Neural cell (in vitro differentiated cells): Measurements from ENCODE around the gene NFAT5. TPM values are rescaled to one million over a fixed set of nuclear protein-coding genes. Genes with fewer than 3 reads are reported as not detected.

Source experiments
- H2AFZ ChIP-seq: fragments of 200-600, 300-800 bp; sonication (generic), shearing (Covaris generic); 2 replicates; pipeline ENCODE4 v1.6.0; 2014; ENCODE audit warnings: low read depth, mild to moderate bottlenecking, antibody characterized with exemption, low read length, moderate library complexity
- H3F3A ChIP-seq: fragments of 200-600 bp; shearing (Covaris generic); 2 replicates; pipeline ENCODE4 v1.6.1; 2016; ENCODE audit warnings: mild to moderate bottlenecking, moderate library complexity, mixed read lengths, antibody characterized with exemption, low read length; ENCODE audit not compliant: insufficient read depth, poor library complexity, severe bottlenecking
- H3K27ac ChIP-seq: fragments of 200-600, 300-800 bp; sonication (generic), shearing (Covaris generic); 2 replicates; pipeline ENCODE4 v1.5.1; 2014; ENCODE audit warnings: mild to moderate bottlenecking, low read length, moderate library complexity
- H3K27me3 ChIP-seq: fragments of 300-800, 200-600 bp; sonication (generic), shearing (Covaris generic); 2 replicates; pipeline ENCODE4 v1.6.0; 2014; ENCODE audit warnings: mild to moderate bottlenecking, low read depth, low read length, moderate library complexity; ENCODE audit not compliant: insufficient read depth
- H3K36me3 ChIP-seq: fragments of 300-800, 200-600 bp; sonication (generic), shearing (Covaris generic); 2 replicates; pipeline ENCODE4 v1.5.1; 2014; ENCODE audit warnings: mild to moderate bottlenecking, antibody characterized with exemption, low read length, moderate library complexity; ENCODE audit not compliant: insufficient read depth
- H3K4me2 ChIP-seq: fragments of 300-800, 200-600 bp; sonication (generic), shearing (Covaris generic); 2 replicates; pipeline ENCODE4 v1.6.0; 2014; ENCODE audit warnings: mild to moderate bottlenecking, low read length
- H3K4me3 ChIP-seq: fragments of 300-800, 200-600 bp; sonication (generic), shearing (Covaris generic); 2 replicates; pipeline ENCODE4 v1.5.1; 2014; ENCODE audit warnings: mild to moderate bottlenecking, low read length, moderate library complexity
- H3K79me2 ChIP-seq: fragments of 200-600 bp; shearing (Covaris generic); replicated peaks from 2 replicates; pipeline ENCODE4 v1.6.0; 2014; ENCODE audit warnings: mild to moderate bottlenecking, low read length, moderate library complexity; ENCODE audit not compliant: insufficient read depth
- H3K9ac ChIP-seq: fragments of 300-800, 200-600 bp; sonication (generic), shearing (Covaris generic); 2 replicates; pipeline ENCODE4 v1.6.1; 2016; ENCODE audit warnings: mild to moderate bottlenecking, low read length, mixed read lengths
- H3K9me2 ChIP-seq: fragments of 200-600 bp; shearing (Covaris generic); 2 replicates; pipeline ENCODE4 v1.6.1; 2016; ENCODE audit warnings: mild to moderate bottlenecking, low read length, mixed read lengths; ENCODE audit not compliant: insufficient read depth
- H3K9me3 ChIP-seq: fragments of 200-600, 300-800 bp; sonication (generic), shearing (Covaris generic); 2 replicates; pipeline ENCODE4 v1.6.1; 2016; ENCODE audit warnings: mild to moderate bottlenecking, mixed run types, low read length, moderate library complexity, mixed read lengths
- H4K20me1 ChIP-seq: fragments of 200-600 bp; shearing (Covaris generic); 2 replicates; pipeline ENCODE4 v1.6.1; 2016; ENCODE audit warnings: mild to moderate bottlenecking, mixed run types; ENCODE audit not compliant: insufficient read depth
- EP300 ChIP-seq: fragments of 450-650 bp; conservative IDR thresholded peaks from 2 replicates; pipeline ENCODE4 v1.6.1; 2014; ENCODE audit warnings: antibody characterized with exemption, mild to moderate bottlenecking, moderate library complexity; ENCODE audit not compliant: poor library complexity, severe bottlenecking
- EZH2 ChIP-seq: fragments of 200-600, 300-800 bp; shearing (Covaris generic), sonication (generic); IDR thresholded peaks from 2 replicates; pipeline ENCODE4 v1.6.1; 2014; ENCODE audit warnings: antibody characterized with exemption, low read length, borderline replicate concordance, mild to moderate bottlenecking; ENCODE audit not compliant: insufficient read depth, poor library complexity, severe bottlenecking
- MXI1 ChIP-seq: fragments of 450-650 bp; conservative IDR thresholded peaks from 2 replicates; pipeline ENCODE4 v1.6.1; 2014; ENCODE audit warnings: antibody characterized with exemption, mild to moderate bottlenecking; ENCODE audit not compliant: poor library complexity, severe bottlenecking
- POLR2AphosphoS5 ChIP-seq: IDR thresholded peaks from 2 replicates; pipeline ENCODE4 v1.6.1; 2012
- RAD21 ChIP-seq: fragments of 450-650 bp; conservative IDR thresholded peaks from 2 replicates; pipeline ENCODE4 v1.6.1; 2014; ENCODE audit warnings: antibody characterized with exemption, mild to moderate bottlenecking, moderate library complexity
- REST ChIP-seq: IDR thresholded peaks from 2 replicates; pipeline ENCODE4 v1.6.1; 2012; ENCODE audit warnings: borderline replicate concordance
- SMC3 ChIP-seq: fragments of 450-650 bp; conservative IDR thresholded peaks from 2 replicates; pipeline ENCODE4 v1.6.1; 2014; ENCODE audit warnings: antibody characterized with exemption, mild to moderate bottlenecking, moderate library complexity; ENCODE audit not compliant: poor library complexity
- TAF1 ChIP-seq: IDR thresholded peaks from 2 replicates; pipeline ENCODE4 v1.6.1; 2012; ENCODE audit warnings: low read depth
- polyA plus RNA-seq: library from polyadenylated mRNA; depleted of rRNA; stranded (reverse); fragments of >200 nt; gene quantifications from 2 replicates; pipeline ENCODE4 v1.2.3, GENCODE V29; 2014
- TF ChIP-seq, protein P1 (sequence below): fragments of 450-650 bp; IDR thresholded peaks from 2 replicates; pipeline ENCODE4 v1.5.1; 2014; ENCODE audit warnings: antibody characterized with exemption, mild to moderate bottlenecking, moderate library complexity; ENCODE audit not compliant: poor library complexity, severe bottlenecking

Gene NFAT5
- polyA plus RNA-seq, 1 donor from 2014 or later: 9.2 TPM

GRCh38 chr16:69520800-69521602, 44.8 kb upstream of the NFAT5 start:
- Histone ChIP-seq H3K4me2 (no peak overlapping the region), H3K9me3 (no peaks in the 10 kb centered on the region), H3K27ac (no peak overlapping the region), H3K9ac (no peak overlapping the region), H2AFZ (no peak overlapping the region), H3F3A (no peaks in the 10 kb centered on the region), H3K4me3 (no peak overlapping the region), H4K20me1 (no peaks in the 10 kb centered on the region), H3K9me2 (no peaks in the 10 kb centered on the region), H3K79me2 (no peaks in the 10 kb centered on the region), H3K27me3 (no peaks in the 10 kb centered on the region), H3K36me3 (no peaks in the 10 kb centered on the region)
- TF ChIP-seq REST (no peak), POLR2AphosphoS5 (no peak), SMC3 (no peak), RAD21 (no peak), TAF1 (no peak), EZH2 (no peak), EP300 (no peak), MXI1 (no peak)
- TF ChIP-seq, protein P1, sequence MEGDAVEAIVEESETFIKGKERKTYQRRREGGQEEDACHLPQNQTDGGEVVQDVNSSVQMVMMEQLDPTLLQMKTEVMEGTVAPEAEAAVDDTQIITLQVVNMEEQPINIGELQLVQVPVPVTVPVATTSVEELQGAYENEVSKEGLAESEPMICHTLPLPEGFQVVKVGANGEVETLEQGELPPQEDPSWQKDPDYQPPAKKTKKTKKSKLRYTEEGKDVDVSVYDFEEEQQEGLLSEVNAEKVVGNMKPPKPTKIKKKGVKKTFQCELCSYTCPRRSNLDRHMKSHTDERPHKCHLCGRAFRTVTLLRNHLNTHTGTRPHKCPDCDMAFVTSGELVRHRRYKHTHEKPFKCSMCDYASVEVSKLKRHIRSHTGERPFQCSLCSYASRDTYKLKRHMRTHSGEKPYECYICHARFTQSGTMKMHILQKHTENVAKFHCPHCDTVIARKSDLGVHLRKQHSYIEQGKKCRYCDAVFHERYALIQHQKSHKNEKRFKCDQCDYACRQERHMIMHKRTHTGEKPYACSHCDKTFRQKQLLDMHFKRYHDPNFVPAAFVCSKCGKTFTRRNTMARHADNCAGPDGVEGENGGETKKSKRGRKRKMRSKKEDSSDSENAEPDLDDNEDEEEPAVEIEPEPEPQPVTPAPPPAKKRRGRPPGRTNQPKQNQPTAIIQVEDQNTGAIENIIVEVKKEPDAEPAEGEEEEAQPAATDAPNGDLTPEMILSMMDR: no peak

DNA sequence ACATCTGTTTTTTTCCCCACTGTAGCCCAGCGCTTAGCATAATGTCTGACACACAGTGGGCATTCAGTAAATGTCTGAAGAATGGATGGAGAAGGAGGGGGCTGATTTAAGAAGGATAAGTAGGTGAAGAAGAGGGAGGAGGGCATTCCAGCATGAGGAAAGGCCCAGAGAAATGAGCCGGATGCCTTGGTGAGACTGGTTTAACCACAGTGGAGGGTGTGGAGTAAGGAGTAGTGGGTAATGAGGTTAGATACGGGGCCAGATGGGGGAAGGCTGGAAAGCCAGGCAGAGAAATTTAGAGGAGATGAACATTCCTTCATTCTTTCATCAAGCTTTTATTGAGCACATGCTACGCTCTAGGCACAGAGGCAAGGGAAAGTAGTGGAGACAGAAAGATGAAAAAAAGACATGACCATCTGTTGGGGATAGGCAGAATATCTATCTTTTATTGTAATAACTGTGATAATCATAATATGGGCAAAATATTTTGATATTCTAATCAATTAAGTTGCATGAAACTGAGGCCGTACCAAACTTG, 43.7 kb upstream of the NFAT5 start:
- Histone ChIP-seq H3F3A (no peaks in the 10 kb centered on the region), H3K4me2 (no peak overlapping the region), H3K27me3 (no peaks in the 10 kb centered on the region), H3K27ac (peak overlapping the region; percentile 46), H4K20me1 (no peaks in the 10 kb centered on the region), H3K79me2 (no peaks in the 10 kb centered on the region), H3K9me3 (no peaks in the 10 kb centered on the region), H2AFZ (no peak overlapping the region), H3K36me3 (no peaks in the 10 kb centered on the region), H3K9ac (no peak overlapping the region), H3K4me3 (no peak overlapping the region), H3K9me2 (no peaks in the 10 kb centered on the region)
- no peak for TF ChIP-seq REST
- TF ChIP-seq POLR2AphosphoS5: no peak
- TF ChIP-seq EP300: no peak
- no peak for TF ChIP-seq RAD21
- TF ChIP-seq SMC3: no peak
- TF ChIP-seq, protein P1: no peak
- no peak for TF ChIP-seq MXI1
- TF ChIP-seq EZH2: no peak
- no peak for TF ChIP-seq TAF1
